ENCODE data around the gene MED13L.

The MED13L gene

GRCh38 chr12:116277467-116278278 is at the start of gene MED13L:
Gene MED13L, minus strand, starts transcription at chr12:116277693. Its CDS starts 562 bp downstream, at chr12:116277131.
- peak; percentile 91 for DNase-seq (ENCODE audit: low read depth)

DNA sequence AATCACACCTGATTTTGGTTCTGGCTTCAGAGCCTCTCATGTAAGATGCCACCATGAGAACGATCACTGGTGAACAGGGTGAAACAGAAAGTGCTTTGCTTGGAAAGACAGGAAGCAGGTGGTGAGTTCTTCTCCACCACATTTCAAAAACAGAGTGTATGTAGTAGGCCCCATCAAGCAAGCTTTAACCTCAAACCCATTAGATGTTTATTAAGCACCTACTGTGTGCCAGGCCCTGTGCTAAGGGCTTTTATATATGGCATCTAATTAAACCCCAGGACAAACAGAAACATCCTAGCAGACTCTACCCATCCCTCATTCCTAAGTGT is 47.8 kb upstream of the MED13L start:
- no peak for DNase-seq (ENCODE audit: low read depth)

DNA sequence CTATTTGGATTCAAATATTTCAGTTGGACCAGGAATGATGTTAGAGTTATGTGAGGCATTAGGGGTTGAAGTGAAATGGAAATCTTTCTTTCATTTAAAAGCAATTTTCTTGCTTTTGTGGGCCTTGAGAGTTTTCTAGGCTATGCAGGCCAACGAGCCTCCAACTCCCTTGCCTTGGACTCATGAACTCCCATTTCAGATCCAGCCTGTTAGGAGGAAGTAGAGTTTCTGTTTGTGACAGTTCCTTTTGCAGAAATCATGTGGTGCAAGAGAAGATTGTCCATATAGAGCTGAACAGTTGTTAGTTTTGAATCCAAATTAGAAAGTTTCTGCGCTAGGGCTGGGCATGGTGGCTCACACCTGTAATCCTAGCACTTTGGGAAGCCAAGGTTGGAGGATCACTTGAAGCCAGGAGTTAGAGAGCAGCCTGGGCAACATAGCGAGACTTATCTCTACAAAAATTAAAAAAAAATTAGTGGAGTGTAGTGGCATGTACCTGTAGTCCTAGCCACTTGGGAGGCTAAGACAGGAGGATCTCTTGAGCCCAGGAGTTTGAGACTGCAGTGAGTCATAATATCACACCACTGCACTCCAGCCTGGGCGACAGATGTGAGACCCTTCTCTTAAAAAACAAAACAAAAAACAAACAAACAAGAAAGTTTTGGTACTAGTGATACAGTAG is 47.3 kb upstream of the MED13L start:
- DNase-seq (ENCODE audit: low read depth): no peak

DNA sequence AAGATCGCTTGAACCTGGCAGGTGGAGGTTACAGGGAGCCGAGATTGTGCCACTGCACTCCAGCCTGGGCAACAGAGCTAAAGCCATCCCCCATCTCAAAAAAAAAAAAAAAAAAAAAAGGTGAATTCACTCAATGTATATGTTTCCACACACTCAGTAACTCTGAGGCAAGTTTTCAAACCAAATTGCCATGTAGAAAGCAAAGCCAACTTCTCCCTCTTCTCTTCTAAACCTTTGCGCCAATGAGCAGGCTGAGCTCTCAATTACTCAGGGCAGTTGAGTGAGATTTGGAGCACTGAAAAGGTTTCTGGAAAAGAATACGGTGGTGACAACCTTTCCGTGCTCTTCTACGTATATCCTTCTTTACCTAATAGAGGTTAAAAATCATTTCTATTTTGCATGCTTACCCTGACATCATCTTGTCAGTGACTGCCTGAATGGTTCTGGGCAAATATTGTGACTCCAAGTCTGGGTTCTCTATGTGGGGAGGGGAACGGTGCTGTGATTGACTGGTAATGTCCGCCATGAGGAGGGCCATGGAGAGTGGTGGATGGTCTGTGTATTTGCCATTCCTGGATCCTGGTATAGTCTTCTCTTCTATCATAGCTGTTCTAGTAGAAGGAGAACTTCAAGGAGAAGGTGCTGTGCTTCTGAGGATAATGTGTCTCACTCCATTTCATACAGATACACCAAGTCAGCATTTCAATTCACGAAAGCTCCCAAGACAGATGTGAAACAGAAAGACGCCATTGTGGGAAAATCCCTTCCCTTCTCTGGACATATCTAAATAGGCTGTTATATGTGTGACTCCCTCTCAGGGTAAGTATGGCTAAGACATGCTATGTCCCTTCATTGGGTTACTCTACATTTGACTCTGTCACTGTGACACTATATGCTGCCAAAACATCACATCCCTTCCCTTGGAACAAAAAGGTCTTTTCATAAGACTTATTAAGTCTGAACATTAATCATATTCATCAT is 46.2 kb upstream of the MED13L start:
- no peak for DNase-seq (ENCODE audit: low read depth)

- DNase-seq (ENCODE audit: low read depth): no peak
These were observed 44.4 kb upstream of the MED13L start for GRCh38 chr12:116321913-116322312.

DNA sequence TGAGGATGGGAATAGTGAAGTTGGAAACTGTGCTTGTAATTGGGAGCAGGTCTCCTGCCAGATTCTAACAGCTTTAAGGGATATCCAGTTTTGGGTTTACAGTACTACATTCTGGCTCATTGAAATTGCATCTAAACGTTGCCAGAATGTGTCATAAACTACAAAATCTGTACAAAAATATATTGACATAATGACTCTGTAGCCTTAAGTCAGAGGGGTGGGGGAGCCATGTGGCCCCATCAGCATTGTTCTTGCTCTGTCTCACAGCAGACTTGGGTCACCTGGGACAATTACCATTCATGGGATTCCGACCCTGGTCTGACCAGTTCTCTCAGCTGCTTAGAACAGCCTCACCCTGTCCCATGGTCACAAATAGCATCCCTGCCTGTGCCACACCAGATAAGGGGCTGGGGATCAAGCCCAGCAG is 43.3 kb upstream of the MED13L start:
- DNase-seq (ENCODE audit: low read depth): peak; percentile 50

- peak; percentile 98 for DNase-seq (ENCODE audit: low read depth)
These were observed 42.6 kb upstream of the MED13L start for GRCh38 chr12:116319898-116320621.

- no peak for DNase-seq (ENCODE audit: low read depth)
These were observed 41.9 kb upstream of the MED13L start for GRCh38 chr12:116319233-116319897.

DNA sequence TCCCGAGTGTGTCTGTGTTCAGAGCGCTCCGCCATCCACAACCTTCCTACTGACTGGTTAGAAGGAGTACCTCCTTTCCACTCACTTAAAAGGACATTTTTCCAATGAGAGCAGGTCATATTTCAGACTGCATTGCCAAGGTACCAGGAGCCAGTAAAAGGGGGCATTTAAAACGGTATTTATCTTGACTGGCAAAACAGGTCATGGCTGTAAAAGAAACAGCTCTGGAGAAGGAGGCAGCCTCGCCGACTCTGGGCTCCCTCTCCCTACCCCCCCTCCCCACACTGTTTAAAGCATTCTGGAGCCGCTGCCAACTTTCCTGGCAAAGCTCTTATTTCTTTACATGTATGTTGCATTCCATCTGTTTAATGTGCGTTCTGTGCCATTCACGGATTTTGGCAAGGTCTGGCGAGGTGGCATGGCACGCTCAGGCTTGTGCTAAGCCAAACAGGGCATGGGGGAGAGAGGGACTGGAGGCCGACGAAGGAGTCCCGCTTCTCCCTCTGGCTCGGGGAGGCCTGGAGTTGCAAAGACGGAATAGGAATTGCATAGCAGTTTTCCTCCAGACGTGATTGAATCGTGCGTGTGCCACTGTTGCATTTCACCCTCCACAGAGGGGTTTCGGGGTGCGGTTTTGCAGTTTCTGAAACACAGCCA is 41.2 kb upstream of the MED13L start:
- DNase-seq (ENCODE audit: low read depth): no peak

DNA sequence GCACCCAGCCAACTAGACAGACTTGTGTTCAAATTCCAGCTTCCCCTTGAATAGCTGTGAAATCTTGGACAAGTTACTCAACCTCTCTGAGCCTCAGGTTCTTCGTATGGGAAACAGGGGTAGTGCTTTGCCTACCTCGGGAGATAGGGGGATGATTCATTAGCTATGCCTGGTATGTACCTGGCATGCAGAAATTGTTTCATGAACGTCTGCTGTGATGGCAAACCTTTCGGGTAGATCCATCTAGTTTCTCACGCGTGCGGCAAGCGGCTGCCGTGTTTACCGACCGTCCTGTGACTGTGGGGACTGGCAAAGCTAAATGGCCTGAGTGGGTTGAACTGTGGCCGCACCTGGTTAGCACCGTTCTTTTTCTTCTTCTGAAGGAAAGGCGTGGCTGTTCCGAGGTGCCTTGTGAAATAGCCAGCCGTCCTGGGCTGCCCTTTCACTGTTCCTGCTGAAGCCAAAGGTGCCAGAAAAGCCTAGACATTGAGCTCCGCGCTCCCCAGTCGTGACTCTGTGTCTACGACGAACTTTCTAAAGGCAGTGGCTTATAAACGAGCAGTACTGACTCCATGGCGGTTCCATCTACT is 40.6 kb upstream of the MED13L start:
- no peak for DNase-seq (ENCODE audit: low read depth)

- DNase-seq (ENCODE audit: low read depth): no peak
These were observed 39.6 kb upstream of the MED13L start for GRCh38 chr12:116317139-116317538.

DNA sequence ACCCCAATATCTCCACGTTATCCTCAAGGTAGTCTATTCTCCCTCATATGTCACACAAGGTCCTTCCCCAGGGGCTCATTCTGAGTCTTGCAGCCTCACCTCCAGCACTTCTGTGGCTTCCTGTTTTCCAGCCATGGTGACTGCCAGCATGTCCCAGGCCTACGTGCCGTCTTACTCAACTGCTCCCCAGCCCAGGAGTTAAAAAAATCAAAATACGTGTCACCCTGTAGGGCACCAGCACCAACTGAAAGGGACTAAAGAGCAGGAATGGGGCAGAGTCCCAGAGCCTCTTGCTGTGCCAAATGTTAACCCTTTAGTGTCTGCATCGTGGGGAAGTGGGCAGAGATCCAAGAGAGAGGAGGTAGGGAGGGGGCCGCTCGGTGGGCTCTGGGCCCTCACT is 37.0 kb upstream of the MED13L start:
- DNase-seq (ENCODE audit: low read depth): no peak

- DNase-seq (ENCODE audit: low read depth): no peak
These were observed 35.9 kb upstream of the MED13L start for GRCh38 chr12:116313194-116313927.

DNA sequence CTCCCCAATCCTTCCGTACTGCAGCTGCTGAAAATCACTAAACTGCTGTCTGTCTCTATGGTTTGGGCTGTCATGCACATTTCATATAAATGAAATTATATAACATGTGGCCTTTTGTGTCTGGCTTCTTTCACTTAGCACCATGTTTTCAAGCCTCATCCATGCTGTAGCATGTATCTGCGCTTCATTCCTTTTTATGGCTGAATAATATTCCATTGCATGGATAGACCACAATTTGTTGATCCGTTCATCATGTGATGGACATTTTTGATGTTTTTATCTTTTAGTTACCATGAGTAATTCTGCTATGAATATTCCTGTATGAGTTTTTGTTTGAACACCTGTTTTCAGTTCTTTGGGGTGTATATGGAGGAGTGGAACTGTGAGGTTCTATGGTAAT is 32.6 kb upstream of the MED13L start:
- no peak for DNase-seq (ENCODE audit: low read depth)

DNA sequence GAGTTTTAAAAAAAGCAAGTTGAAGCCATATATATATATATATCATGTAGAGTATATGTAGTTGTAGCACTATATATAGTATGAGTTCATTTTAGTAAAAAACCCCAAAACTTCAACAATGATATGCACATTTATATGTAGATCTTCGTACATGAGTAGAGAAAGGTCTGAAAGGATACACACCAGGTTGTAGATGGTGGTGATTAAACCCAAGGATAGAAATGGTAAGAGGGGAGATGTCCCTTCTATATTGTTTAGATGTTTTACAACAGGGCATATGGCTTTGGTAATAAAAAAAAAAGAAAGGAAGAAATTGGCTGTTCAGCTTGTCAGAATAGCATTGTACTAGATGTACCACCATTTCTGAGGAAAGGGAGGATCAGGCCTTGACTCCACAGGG is 31.9 kb upstream of the MED13L start:
- DNase-seq (ENCODE audit: low read depth): no peak

DNA sequence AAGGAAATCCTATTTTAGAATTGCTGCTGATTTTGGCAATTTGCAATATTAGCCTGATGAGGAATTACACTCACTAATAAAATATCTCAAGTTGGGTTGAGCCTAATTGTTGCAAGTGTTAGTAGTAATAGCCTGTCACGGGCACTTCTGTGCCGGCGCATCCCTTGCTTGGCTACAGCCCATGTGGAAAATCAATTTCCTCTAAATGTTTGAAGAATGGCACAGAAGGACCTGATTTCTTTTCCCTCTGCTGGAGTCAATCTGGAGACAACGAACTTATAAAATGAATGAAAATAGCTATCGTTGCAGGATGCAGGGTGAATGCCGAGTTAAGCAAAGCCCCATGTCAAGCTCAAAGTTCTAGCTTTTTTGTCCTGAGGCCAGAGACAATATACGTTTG is 31.2 kb upstream of the MED13L start:
- no peak for DNase-seq (ENCODE audit: low read depth)

DNA sequence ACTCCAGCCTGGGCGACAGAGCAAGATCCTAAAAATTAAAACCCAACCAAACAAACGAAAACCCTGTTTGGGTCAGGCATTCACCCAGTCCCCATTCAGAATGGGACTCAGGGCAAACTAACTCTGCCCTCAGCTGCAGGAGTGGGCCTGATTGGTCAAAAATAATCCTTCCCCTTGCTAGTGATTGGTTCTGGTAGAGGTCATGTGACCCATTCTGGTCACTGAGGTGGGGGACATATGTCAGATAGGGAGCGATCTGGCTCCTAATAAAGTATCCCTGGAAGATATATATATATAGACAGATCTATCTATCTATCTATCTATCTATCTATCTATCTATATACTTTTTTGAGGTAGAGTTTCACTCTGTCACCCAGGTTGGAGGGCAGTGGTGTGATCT is 29.5 kb upstream of the MED13L start:
- no peak for DNase-seq (ENCODE audit: low read depth)

DNA sequence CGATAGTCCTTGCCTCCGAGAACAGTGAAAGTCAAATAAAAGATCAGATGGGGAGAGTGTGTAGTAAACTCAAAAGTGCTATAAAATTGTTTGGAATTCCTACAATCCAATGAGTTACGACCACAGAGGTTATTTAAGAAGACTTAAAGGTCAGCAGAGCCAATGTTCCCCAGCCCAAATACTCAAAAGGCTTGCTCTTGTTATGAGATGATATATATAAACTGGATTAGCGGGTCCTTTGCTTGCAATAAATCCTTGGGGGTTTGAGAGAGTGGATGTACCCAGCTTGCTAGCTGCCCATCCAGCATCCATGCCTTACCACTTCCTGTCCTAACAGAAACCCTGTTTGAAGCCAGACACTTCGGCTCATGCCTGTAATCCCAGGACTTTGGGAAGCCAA is 29.0 kb upstream of the MED13L start:
- DNase-seq (ENCODE audit: low read depth): peak; percentile 70

DNA sequence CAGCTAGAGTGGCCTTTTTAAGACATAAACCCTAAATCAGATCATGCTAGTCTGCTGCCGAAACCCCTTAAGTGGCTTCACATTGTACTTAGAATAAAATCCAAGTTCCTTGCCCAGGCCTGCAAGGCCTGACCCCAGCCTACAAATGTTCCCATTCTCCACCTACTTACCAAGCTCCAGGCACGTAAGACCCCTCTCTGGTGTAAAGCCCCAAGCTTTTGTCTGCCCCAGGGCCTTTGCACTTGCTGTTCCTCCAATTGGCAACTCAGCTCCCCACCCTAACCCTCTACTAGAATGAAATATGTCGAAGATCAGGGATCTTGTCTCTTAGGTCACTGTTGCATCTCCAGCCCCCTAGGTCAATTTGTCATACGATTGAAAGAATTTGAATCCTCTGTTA is 27.1 kb upstream of the MED13L start:
- DNase-seq (ENCODE audit: low read depth): no peak

- DNase-seq (ENCODE audit: low read depth): peak; percentile 73
These were observed 26.4 kb upstream of the MED13L start for GRCh38 chr12:116303929-116304328.
